ENCODE data around the gene KCNA4. TPM values are rescaled to one million over a fixed set of nuclear protein-coding genes. Genes with fewer than 3 reads are reported as not detected.

KCNA4 gene
- total and polyA plus RNA-seq, 2 of the 4 experiments (the other 2 are of a cell fraction): not detected

DNA sequence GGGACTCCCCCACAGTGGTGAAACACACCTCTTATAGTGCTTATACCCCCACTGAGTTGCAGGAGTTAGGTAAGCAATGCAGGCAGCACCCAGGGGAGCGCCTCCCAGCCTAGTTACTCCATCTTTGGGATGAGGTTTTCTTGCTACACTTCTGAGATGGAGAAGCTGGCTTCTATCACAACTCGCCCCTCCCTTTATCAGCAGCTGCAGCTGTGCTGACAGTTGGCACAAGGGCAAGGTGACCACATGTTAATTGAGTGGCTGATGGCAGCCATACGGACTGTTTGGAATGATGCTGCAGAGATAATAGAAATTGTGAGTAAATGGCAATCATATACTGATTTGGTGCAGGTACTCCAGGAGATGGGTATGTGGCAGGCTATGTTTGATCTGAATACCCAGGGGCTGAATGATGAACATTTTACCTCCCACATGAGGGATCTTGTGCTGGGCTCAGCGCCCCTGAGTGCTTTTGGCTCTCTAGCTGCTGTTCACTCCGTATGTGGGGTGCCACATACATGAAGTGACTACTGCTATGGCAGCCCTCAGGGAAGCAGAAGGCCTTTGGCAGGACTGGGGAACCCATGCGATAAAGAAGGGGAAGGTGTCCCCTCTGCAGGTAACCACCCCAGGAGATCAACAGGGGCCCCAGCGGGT is 29.2 kb upstream of the KCNA4 start:
- H2AFZ ChIP-seq (replicated peaks; ENCODE audit: low read length, poor library complexity): no peak overlapping the region
- no peak overlapping the region for H2AK5ac ChIP-seq (ENCODE audit: low read depth, low read length)
- no peak overlapping the region for H4K8ac ChIP-seq (ENCODE audit: low read depth in 2 of 2, low read length in 2 of 2)
- no peak for ATAC-seq (ENCODE audit: low read depth)
- ChIA-PET POLR2A (ENCODE audit: unreplicated experiment) (no interaction called here), CTCF (no interaction called here)
- no peaks in the 10 kb centered on the region for H3K4me1 ChIP-seq (ENCODE audit: control insufficient read depth, insufficient read depth, low read length)
- in situ Hi-C loops (cut with MboI; ENCODE audit: low sequenced_read_pairs) (no loop called here), dilution Hi-C loops (cut with HindIII; ENCODE audit: low sequenced_read_pairs, unreplicated experiment) (no loop called here), intact Hi-C loops (cut with micrococcal nuclease) (no loop called here)
- WGBS, 2 experiments (ENCODE audit: extremely low coverage in 2 of 2, insufficient read length in 1 of 2): no CpG with 5 or more reads among the region's 7 CpGs
- peaks cover 9% of the 10 kb centered on the region; the same call in 1 of the 2 replicates for H3K9me3 ChIP-seq (ENCODE audit: control insufficient read depth, insufficient read depth, low read length)
- H3K27me3 ChIP-seq (ENCODE audit: control insufficient read depth, insufficient read depth, low read length): no peaks in the 10 kb centered on the region
- H2BK15ac ChIP-seq (ENCODE audit: low read depth, low read length): no peak overlapping the region
- no peaks in the 10 kb centered on the region for H3K9me1 ChIP-seq (ENCODE audit: insufficient read depth, low read length)
- no peak overlapping the region for H4K91ac ChIP-seq (ENCODE audit: insufficient read depth, low read depth, low read length)
- H3K27ac ChIP-seq (ENCODE audit: insufficient read depth, low read length): no peak overlapping the region
- no peak overlapping the region for H4K5ac ChIP-seq (ENCODE audit: low read depth, low read length)
- H2AK9ac ChIP-seq (replicated peaks; ENCODE audit: low read depth, low read length, poor library complexity): no peak overlapping the region
- no peak overlapping the region for H3K4me3 ChIP-seq (ENCODE audit: insufficient read depth, low read depth, low read length)
- no peak overlapping the region for H3K4me2 ChIP-seq (ENCODE audit: low read depth, low read length)
- TF ChIP-seq FOS (IDR thresholded peaks at IDR 0.05; ENCODE audit: low read depth, low read length): no peak
- TF ChIP-seq CEBPB (IDR thresholded peaks at IDR 0.05; ENCODE audit: low read depth, low read length): no peak
- TF ChIP-seq MXI1 (IDR thresholded peaks at IDR 0.05; ENCODE audit: borderline replicate concordance, low read depth, low read length): no peak
- no peak for TF ChIP-seq SMC3 (IDR thresholded peaks at IDR 0.05; ENCODE audit: low read depth, low read length)
- TF ChIP-seq POLR2A (IDR thresholded peaks at IDR 0.05; ENCODE audit: low read depth, low read length): no peak
- TF ChIP-seq RAD21 (IDR thresholded peaks at IDR 0.05; ENCODE audit: low read length): no peak
- no peak overlapping the region for H3K23ac ChIP-seq (ENCODE audit: low read depth, low read length)
- no peak overlapping the region for H2BK20ac ChIP-seq (ENCODE audit: low read depth, low read length)
- H4K20me1 ChIP-seq (ENCODE audit: insufficient read depth, low read length): no peaks in the 10 kb centered on the region
- no peak overlapping the region for H2BK120ac ChIP-seq (ENCODE audit: low read depth, low read length)
- no peak overlapping the region for H3K56ac ChIP-seq (ENCODE audit: extremely low read depth, insufficient read depth, low read length)
- H3K14ac ChIP-seq (replicated peaks; ENCODE audit: low read depth, low read length): no peak overlapping the region
- no peaks in the 10 kb centered on the region for H3K79me1 ChIP-seq (ENCODE audit: low read depth in 1 of 2, low read length in 2 of 2)
- no peak overlapping the region for H3K4ac ChIP-seq (ENCODE audit: low read depth, low read length)
- H3K18ac ChIP-seq (ENCODE audit: low read depth, low read length): no peak overlapping the region
- BruUV-seq (replicated peaks): no TSS peak
- no peak overlapping the region for H2BK5ac ChIP-seq (ENCODE audit: low read depth, low read length, poor library complexity, severe bottlenecking)
- H3K9ac ChIP-seq (ENCODE audit: low read depth, low read length): no peak overlapping the region
- DNase-seq: no peak
- H3K36me3 ChIP-seq (ENCODE audit: control insufficient read depth, insufficient read depth, low read length): no peaks in the 10 kb centered on the region

All from IMR-90 (cell line).